HG02840 (cell line): ENCODE results near the gene RPUSD1.

ENCODE experiments used
- ATAC-seq: cut with Tn5 transposase; IDR thresholded peaks from one replicate; pipeline ENCODE4 v1.9.1; 2021; ENCODE audit warnings: mild to moderate bottlenecking, moderate library complexity, moderate number of reproducible peaks; ENCODE audit not compliant: unreplicated experiment, low FRiP score

The RPUSD1 gene

DNA sequence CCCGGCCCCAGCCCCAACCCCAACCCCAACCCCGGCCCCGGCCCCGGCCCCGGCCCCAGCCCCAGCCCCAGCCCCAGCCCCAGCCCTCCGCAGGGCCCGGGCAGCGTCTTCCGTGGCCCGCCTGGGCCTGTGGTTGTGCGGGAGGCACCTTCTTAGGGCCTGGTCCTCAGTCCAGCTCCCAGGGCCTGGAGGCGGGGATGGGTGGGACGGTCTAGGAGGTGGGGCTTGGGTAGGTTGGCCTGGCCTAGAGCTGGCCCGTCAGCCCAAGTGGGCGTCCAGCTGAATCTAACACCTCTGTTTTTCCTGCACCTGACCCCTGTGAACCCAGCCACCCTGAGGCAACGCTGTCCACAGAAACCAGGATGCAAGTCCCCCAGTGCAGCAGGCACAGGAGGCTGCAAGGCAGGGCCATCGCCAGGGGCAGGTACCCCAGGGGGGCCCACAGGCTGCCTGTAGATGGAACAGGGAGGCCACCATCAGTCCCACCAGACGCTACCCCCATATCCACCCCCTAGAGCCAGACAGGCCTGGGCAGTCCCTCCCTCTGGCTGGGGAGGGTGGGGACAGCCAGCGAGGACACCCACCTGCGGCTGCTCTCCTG is 18.9 kb downstream of the RPUSD1 start:
- ATAC-seq, result no peak

DNA sequence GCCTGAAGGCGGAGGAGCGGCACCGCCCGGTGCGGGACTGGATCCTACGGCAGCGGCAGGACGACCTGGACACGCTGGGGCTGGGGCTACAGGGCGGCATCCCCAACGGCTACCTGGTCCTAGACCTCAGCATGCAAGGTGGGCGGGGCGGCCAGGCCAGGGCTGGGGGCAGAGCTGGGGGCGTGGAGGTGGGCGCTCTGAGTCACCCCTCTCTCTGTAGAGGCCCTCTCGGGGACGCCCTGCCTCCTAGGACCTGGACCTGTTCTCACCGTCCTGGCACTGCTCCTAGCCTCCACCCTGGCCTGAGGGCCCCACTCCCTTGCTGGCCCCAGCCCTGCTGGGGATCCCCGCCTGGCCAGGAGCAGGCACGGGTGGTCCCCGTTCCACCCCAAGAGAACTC is 19.8 kb downstream of the RPUSD1 start:
- ATAC-seq, result no peak

DNA sequence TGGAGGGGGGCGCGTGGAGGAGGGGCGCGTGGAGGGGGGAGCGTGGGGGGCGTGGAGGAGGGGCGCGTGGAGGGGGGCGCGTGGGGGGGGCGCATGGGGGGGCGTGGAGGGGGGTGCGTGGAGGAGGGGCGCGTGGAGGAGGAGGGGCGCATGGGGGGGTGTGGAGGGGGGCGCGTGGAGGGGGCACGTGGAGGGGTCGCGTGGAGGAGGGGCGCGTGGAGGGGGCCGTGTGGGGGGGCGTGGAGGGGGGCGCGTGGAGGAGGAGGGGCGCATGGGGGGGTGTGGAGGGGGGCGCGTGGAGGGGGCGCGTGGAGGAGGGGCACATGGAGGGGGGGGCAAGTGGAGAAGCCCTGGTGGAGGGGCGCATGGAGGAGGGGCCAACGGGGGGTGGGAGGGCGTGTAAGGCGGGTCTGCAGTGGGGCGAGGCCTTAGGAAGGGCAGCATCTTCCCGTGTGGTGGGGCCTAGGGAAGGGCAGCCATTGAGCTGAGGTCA is 20.4 kb downstream of the RPUSD1 start:
- no peak for ATAC-seq

DNA sequence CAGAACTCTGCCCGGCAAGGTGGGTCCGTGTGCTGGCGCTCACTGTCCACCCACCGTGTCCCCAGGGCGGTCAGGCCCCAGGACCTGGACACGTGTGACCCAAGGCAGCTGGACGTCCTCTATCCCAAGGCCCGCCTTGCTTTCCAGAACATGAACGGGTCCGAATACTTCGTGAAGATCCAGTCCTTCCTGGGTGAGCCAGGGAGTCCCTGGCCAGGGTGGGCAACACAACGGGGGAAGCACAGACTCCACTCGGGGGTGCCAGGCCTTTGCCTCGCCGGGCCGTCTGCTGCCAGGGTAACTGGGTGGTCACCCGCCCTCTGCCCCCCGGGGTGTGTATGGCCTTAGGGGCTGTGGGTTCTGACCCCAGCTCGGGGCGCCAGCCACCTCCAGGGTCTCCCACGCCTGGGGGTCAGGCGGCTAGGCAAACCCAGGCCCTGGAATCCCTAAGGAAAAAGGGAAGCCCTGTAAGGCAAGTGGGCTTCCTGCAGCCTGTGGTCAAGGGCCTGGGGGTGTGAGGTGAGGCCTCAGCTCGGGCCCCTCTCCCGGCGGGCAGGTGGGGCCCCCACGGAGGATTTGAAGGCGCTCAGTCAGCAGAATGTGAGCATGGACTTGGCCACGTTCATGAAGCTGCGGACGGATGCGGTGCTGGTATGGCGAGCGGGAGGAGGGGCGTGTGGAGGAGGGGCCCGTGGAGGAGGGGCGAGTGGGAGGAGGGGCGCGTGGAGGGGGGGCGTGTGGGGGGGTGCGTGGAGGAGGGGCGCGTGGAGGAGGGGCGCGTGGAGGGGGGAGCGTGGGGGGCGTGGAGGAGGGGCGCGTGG is 21.2 kb downstream of the RPUSD1 start:
- ATAC-seq, result no peak

DNA sequence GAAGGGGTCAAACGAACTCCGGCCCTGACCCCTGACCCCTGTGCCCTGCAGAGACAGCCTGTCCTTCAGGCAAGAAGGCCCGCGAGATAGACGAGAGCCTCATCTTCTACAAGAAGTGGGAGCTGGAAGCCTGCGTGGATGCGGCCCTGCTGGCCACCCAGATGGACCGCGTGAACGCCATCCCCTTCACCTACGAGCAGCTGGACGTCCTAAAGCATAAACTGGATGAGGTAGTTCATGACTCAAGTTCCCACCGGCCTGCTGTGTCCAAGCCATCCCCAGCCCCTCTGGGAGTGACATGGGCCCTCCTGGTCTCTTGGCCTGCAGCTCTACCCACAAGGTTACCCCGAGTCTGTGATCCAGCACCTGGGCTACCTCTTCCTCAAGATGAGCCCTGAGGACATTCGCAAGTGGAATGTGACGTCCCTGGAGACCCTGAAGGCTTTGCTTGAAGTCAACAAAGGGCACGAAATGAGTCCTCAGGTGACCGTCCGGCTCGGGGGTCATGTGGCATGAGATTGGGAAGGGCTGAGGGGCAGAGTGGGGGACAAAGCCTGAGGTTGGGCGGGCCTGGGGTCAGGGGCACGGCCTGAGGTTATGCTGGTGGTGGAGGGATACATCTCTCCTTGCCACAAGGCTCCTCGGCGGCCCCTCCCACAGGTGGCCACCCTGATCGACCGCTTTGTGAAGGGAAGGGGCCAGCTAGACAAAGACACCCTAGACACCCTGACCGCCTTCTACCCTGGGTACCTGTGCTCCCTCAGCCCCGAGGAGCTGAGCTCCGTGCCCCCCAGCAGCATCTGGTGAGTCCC is 22.0 kb downstream of the RPUSD1 start:
- ATAC-seq, result no peak

DNA sequence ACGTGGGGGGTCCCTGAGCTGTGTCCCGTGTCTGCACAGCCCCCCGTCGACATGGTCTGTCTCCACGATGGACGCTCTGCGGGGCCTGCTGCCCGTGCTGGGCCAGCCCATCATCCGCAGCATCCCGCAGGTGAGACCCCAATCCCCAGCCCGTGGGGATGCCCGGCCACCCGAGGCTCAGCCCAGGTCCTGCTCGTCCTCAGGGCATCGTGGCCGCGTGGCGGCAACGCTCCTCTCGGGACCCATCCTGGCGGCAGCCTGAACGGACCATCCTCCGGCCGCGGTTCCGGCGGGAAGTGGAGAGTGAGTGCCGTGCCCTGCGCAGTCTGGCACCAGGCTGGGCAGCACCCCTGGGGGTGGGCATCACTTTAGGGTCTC is 22.7 kb downstream of the RPUSD1 start:
- no peak for ATAC-seq

DNA sequence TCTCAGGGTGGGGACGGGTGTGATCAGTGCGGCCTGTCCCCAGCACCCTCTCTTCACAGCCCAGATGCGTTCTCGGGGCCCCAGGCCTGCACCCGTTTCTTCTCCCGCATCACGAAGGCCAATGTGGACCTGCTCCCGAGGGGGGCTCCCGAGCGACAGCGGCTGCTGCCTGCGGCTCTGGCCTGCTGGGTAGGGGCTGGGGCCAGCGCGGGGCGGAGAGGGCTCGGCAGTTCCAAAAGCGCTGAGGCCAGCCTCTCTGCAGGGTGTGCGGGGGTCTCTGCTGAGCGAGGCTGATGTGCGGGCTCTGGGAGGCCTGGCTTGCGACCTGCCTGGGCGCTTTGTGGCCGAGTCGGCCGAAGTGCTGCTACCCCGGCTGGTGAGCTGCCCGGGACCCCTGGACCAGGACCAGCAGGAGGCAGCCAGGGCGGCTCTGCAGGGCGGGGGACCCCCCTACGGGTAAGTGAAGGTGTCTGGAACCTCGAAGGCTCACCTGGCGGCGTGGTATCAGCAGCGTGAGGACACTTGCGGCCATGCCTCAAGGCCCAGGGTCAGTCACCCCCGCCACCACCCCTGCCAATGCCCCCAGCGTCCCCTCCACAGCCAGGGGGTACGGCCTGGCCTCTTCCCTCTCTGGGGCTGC is 23.2 kb downstream of the RPUSD1 start:
- ATAC-seq, result no peak

DNA sequence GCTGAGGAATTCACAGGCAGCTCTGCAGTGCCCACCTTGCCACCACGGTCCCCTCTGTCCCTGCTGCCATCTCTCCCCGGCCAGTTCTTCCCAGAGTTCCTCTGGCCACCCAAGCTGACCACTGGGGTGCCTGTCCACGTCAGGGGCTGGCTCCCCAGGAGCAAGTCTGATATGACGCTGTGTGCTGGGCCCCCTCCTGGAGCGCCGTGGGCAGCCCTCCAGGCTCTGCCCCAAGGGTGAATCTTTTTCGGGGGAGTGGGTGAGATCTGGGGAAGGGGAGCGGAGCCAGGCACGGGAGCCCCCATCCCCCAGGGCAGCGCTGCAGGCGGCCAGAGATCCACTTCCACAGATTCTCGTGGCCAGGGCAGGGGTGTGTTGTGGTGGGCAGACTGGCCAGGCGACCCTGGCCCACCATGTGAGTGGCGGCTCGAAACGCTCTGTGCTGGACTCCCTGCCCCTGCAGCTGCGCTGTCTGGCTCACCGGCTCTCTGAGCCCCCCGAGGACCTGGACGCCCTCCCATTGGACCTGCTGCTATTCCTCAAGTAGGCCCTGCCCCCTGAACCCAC is 23.9 kb downstream of the RPUSD1 start:
- no peak for ATAC-seq

DNA sequence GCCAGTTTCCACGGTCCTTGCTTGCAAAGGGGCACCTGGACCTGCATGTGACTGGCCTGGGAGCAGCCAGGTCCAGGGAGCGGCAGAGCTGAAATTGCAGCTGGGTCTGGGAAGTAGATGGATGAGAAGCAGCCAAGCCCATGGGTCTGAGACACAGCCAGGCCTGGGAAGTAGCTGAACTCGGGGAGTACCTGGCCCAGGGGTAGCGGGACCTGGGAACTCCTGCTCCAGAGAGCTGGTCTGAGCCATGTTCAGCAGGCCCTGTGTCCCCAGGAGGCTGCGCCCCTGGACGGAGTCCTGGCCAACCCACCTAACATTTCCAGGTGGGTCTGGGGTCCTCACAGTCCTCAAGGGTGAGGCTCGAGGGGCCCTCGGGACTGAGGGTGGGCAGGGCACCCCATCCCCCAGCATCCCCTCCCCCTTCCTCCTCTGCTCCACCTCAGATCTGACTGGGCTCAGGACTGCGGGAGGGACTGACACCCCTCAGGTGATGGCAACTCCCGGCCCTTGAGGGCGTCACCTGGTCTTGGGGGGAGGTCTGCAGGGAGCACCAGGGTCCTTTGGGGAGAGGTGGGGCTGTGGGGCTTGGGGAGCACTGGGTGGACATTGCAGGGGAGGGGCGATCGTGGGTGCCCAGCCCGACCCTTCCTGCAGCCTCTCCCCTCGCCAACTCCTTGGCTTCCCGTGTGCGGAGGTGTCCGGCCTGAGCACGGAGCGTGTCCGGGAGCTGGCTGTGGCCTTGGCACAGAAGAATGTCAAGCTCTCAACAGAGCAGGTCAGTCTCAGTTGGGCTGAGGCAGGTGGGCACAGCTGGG is 24.6 kb downstream of the RPUSD1 start:
- no peak for ATAC-seq

DNA sequence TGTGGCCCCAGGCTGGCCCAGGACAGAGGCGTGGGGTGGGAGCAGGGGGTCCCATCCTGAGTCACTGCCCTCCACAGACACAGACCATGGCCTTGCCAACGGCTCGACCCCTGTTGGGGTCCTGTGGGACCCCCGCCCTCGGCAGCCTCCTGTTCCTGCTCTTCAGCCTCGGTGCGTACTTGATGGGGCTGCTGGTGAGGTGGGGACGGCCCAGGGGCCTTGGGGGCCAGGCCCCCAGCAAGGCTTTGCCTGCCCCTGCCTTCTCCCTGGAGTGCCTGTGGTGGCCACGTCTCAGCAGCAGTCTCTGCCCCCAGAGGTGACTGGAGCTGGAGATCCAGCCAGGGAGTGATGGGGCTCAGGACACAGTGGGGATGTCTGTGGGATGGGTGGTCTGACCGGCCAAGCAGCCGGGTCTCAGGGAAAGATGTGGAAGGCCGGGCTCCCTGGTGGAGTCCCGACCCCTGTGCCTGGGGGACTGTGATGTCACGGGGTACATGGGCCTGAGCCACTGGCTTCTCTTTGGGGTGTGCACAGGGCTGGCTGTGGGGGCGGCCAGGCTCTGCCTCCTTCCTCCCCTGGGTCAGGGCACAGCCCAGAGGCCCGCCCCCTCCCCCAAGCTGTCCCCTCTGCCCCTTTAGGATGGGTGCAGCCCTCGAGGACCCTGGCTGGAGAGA is 25.4 kb downstream of the RPUSD1 start:
- no peak for ATAC-seq

DNA sequence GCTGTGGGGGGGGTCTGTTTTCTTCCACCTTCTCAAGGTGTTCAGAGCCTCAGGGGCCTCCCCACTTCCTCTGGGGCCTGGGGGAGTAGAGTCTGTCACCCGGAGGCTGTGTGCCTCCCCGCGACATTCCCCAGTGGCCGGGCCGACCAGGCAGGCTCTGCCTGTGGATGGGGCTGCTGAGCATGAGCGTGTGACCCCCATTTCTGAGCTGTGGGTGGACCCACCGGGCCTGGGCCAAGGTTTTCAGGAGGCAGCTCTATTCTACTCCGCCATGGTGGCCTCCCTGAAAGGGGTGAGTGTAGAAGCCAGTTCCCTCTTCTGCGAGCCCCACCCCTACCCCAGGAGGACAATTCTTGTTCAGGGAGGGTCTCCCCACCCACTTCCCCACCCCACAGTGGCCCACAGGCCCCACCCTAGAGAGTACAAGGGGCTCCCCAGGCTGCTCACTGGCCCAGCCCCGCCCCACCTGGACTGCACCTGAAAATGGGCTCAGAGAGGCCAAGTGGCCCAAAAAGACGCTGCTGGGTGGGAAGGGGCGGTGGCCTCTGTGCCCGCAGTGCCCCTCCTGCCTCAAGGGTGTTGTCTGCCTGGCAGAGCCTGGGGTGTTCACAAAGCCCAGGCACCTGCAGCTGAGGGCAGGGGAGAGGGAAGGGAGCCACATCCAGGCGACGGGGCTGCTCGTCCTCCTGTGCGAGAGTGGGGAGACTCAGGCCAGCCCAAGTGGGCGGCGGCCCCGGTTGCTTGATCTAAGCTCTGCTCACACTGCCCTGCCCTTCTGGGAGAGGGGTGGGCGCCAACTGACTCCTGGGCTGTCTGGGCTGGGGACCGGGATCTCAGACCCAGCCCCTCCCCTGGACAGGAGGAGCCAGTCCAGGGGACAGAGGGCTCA is 26.3 kb downstream of the RPUSD1 start:
- no peak for ATAC-seq

DNA sequence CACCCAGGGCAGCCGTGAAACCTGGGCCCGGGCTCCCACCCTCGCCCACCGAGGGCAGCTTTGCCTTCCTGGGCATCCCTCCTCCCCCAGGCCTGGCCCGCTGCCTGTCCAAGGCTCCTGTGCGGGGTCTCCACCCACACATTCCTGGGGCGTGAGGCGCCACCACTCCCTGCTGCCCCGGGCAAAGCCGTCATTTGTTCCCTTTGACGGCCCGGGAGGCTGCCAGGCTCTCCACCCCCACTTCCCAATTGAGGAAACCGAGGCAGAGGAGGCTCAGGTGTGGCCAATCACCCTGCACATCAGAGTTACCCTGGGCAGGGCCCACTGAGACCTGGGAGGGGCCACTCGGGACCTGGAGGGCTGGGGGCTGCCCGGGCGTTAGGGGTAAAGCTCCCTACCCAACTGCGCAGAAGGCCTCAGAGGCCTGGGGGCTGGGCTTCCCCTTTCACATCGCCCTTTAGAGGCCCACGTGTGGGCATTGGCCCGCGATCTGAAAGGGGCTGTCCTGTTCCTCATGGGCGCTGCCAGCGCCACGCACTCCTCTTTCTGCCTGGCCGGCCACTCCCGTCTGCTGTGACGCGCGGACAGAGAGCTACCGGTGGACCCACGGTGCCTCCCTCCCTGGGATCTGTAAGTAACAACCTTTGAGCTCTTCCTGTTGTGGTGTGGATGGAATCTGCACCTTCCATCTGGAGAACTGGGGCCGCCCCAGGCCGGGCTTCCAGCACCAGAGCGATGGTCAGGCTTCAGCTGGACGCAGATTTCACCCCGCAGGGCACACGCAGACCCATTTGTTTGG is 27.4 kb downstream of the RPUSD1 start, which contains the start of gene MSLN:
TSS of gene MSLN (plus strand) at position 190 of the 799 bp plus-strand sequence. CDS start 1,947 bp downstream, outside the sequence.
- no peak for ATAC-seq

DNA sequence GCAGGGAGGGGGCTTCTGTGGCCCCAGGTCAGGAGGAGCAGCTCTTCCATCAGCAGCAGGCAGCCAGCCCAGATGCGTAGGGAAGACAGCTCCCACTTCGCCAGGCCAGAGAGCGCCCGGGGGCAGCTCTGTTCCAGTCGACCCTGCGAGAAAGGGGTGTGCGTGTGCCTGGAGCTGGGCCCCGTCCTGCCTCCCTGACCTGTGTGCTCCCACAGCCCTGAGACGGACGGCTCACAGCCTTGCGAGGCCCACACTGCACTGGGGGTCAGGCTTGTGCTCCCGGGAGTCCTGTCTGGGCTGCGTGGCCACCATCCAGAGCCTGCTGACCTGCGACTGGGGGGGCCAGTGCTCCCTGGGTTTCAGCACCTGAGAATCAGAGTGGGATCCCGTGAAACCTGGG is 28.1 kb downstream of the RPUSD1 start:
- ATAC-seq, result no peak

DNA sequence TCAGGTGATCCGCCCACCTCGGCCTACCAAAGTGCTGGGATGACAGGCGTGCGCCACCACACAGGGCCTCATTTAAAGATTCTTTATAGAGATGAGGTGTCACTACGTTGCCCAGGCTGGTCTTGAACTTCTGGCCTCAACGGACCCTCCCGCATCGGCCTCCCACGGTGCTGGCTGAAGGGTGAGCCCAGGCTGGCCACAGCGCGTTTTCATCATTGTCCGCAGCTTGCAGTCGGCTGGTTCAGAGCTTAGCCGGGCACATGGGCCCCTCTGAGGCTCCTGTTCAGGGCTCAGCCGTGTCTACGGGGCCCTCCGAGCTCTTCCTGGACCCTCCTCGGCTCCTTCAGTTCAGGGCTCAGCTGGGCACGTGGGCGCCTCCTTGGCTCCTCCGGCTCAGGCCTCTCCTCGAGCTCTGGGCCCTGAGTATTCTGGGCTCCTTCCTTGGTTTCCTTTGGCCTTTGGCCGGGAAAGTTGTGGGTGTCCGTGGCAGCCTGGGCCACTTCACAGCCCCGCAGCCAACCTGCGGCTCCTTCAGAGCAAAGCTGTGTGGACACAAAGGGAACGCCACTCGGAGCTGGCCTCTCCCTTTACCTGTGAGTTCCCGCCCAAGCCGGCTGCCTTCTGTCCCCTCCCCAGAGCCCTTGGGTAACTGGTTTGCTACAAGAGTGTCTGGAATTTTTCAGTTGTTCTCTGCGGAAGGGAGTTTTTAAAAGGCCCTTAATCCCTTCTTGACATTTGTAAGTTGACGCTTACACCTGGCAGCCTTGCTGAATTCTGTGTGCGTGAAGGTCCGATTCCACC is 28.9 kb downstream of the RPUSD1 start:
- no peak for ATAC-seq

DNA sequence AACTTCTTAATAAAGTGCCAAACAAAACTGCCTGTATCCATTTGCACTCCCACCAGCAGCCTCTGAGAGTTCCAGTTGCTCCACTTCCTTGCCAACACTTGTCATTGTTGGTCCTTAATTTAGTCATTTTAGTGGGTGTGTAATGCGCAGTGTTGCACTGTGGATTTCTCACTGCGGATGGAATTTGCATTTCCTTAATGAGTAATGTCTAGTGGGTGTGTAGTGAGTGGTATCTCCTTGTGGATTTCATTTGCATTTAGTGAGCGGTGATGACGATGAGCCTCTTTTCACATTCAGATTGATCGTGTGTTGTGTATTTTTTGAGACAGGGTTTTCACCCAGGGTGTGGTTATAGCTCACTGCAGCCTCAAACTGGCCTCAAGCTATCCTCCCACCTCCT is 31.8 kb downstream of the RPUSD1 start:
- no peak for ATAC-seq

DNA sequence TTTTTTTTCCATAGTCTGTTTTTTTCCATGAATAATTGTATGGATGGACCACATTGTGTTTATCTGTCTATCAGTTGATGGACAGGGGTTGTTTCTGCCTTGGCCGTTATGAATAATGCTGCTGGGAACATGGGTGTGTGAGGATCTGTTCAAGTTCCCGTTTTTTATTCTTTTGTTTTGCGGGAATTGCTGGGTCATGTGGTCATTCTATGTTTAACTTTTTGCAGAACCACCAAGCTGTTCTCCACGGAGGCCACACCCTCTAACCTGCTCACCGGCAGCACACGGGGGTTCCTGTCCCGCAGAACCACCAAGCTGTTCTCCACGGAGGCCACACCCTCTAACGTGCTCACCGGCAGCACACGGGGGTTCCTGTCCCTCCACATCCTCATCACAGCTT is 33.5 kb downstream of the RPUSD1 start:
- no peak for ATAC-seq
